ENCODE results near the gene TOMM40.
"Not testable (repeated sequence)": the region's sequence is repeated elsewhere in the genome, so short reads cannot be mapped to it uniquely, and the experiment has no call there.

TOMM40 gene

DNA sequence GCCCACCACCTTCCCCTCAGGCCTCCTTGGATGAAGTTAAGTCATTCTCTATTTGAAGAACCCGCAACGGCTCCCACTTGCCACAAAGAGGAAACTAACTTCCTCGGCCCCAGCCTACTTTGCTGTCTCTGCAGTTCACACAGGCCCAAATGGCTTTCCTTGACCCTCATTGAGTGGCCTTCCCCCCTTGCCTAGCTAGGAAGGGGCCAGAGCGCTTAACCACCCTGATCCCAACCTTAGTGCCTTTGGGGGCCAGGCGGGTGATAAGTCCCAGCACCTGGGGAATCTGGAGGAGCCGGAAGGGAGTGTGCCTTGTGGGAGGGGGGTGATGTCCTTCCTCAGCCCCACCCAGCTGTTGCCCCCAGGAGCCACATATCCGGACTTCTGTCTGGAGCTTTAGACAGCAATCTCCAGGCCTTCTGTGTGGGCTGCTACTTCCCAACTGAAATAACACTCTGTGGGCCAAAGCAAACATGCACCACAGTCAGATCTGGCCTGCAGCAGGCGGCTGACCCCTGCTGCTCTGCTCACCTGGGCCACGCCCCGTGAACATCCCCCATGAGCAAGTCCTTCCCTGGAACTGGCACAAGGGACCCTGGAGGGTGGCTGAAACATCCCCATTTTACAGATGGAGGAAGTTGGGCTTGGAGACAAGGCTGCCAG is 34.5 kb upstream of the TOMM40 start:
- no peak overlapping the region for H2BK15ac ChIP-seq (ENCODE audit: low read length)
- H3K79me1 ChIP-seq (ENCODE audit: low read depth, low read length), result peaks cover 16% of the 10 kb centered on the region
- H4K91ac ChIP-seq (ENCODE audit: low read depth, low read length, poor library complexity), result no peak overlapping the region
- H3K14ac ChIP-seq (ENCODE audit: low read length), result no peak overlapping the region
- H2AFZ ChIP-seq (ENCODE audit: low read length), result no peak overlapping the region
- H3K36me3 ChIP-seq (replicated peaks in 1 of 2; ENCODE audit: control insufficient read depth in 2 of 2, insufficient read depth in 2 of 2, low read length in 2 of 2), result peaks cover 28 to 58% of the 10 kb centered on the region in 2 donors
- no peak overlapping the region for H3K4me2 ChIP-seq (ENCODE audit: insufficient read depth, low read length, poor library complexity, severe bottlenecking)
- H4K8ac ChIP-seq (ENCODE audit: low read depth, low read length), result no peak overlapping the region
- H3K27ac ChIP-seq (replicated peaks; ENCODE audit: low read length), result no peak overlapping the region
- H3K4ac ChIP-seq (ENCODE audit: low read length), result no peak overlapping the region
- H3K4me1 ChIP-seq (ENCODE audit: control insufficient read depth in 2 of 2, insufficient read depth in 1 of 2, low read depth in 1 of 2, low read length in 2 of 2), result peaks cover 0 to 2% of the 10 kb centered on the region in 2 donors
- H2BK120ac ChIP-seq (ENCODE audit: low read depth, low read length), result no peak overlapping the region
- H2AK5ac ChIP-seq (ENCODE audit: low read depth, low read length), result no peak overlapping the region
- no peaks in the 10 kb centered on the region for H3K27me3 ChIP-seq (ENCODE audit: control insufficient read depth in 3 of 3, insufficient read depth in 3 of 3, low read depth in 1 of 3, low read length in 3 of 3)
- no peak overlapping the region for H2BK5ac ChIP-seq (ENCODE audit: low read length)
- H3K18ac ChIP-seq (ENCODE audit: low read length), result no peak overlapping the region
- H3K9ac ChIP-seq (ENCODE audit: low read depth, low read length, poor library complexity), result no peak overlapping the region
- DNase-seq (ENCODE audit: low spot score), result no peak
- WGBS, 2 donors (ENCODE audit: extremely low coverage in 2 of 2, insufficient read length in 2 of 2, insufficient replicate concordance in 1 of 2), result no CpG with 5 or more reads among the region's 10 CpGs
- peaks cover 0 to 2% of the 10 kb centered on the region in 2 donors for H3K9me3 ChIP-seq (replicated peaks in 1 of 2; ENCODE audit: control insufficient read depth in 2 of 2, insufficient read depth in 1 of 2, low read depth in 1 of 2, low read length in 2 of 2)
- no peak overlapping the region for H3K23ac ChIP-seq (ENCODE audit: low read depth, low read length, poor library complexity)
- H2BK12ac ChIP-seq (ENCODE audit: low read length), result no peak overlapping the region
- no peak overlapping the region for H3K4me3 ChIP-seq (ENCODE audit: low read length in 2 of 2)

DNA sequence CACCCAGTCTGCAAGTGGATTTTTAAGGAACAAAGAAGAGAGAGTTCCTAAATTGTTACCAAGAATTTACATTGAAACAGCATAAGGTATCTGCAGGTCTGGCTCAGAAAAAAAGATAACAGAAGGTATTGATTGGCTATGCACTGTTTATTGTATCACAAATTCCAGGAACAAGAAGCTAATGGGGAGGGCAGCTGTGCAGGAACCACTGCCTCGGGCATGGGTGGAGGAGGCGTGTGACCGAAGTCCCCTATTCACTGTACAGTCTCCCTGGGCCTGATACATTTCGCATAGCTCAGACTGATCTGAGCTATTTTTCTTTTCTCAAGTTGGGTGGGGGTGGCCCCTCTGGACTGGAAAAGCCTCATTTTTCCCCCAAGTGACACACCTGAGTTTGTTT is 33.2 kb upstream of the TOMM40 start:
- Histone ChIP-seq H3K4me2 (ENCODE audit: insufficient read depth, low read length, poor library complexity, severe bottlenecking) (no peak overlapping the region), H2BK120ac (ENCODE audit: low read depth, low read length) (no peak overlapping the region), H3K18ac (ENCODE audit: low read length) (no peak overlapping the region), H4K91ac (ENCODE audit: low read depth, low read length, poor library complexity) (no peak overlapping the region), H3K4me1 (ENCODE audit: control insufficient read depth in 2 of 2, insufficient read depth in 1 of 2, low read depth in 1 of 2, low read length in 2 of 2) (no peaks in the 10 kb centered on the region), H2AFZ (ENCODE audit: low read length) (no peak overlapping the region), H3K27ac (replicated peaks; ENCODE audit: low read length) (no peak overlapping the region), H4K8ac (ENCODE audit: low read depth, low read length) (no peak overlapping the region), H3K9me3 (replicated peaks in 1 of 2; ENCODE audit: control insufficient read depth in 2 of 2, insufficient read depth in 1 of 2, low read depth in 1 of 2, low read length in 2 of 2) (peaks cover 0 to 2% of the 10 kb centered on the region in 2 donors), H3K27me3 (ENCODE audit: control insufficient read depth in 3 of 3, insufficient read depth in 3 of 3, low read depth in 1 of 3, low read length in 3 of 3) (no peaks in the 10 kb centered on the region), H2AK5ac (ENCODE audit: low read depth, low read length) (no peak overlapping the region), H2BK5ac (ENCODE audit: low read length) (no peak overlapping the region), H3K23ac (ENCODE audit: low read depth, low read length, poor library complexity) (no peak overlapping the region), H3K14ac (ENCODE audit: low read length) (no peak overlapping the region), H3K9ac (ENCODE audit: low read depth, low read length, poor library complexity) (no peak overlapping the region), H3K79me1 (ENCODE audit: low read depth, low read length) (peaks cover 18% of the 10 kb centered on the region), H3K4ac (ENCODE audit: low read length) (no peak overlapping the region), H2BK15ac (ENCODE audit: low read length) (no peak overlapping the region), H3K36me3 (replicated peaks in 1 of 2; ENCODE audit: control insufficient read depth in 2 of 2, insufficient read depth in 2 of 2, low read length in 2 of 2) (peaks cover 28 to 59% of the 10 kb centered on the region in 2 donors), H3K4me3 (ENCODE audit: low read length in 2 of 2) (no peak overlapping the region), H2BK12ac (ENCODE audit: low read length) (no peak overlapping the region)
- no peak for DNase-seq (ENCODE audit: low spot score)
- no CpG with 5 or more reads among the region's 4 CpGs for WGBS, 2 donors (ENCODE audit: extremely low coverage in 2 of 2, insufficient read length in 2 of 2, insufficient replicate concordance in 1 of 2)

DNA sequence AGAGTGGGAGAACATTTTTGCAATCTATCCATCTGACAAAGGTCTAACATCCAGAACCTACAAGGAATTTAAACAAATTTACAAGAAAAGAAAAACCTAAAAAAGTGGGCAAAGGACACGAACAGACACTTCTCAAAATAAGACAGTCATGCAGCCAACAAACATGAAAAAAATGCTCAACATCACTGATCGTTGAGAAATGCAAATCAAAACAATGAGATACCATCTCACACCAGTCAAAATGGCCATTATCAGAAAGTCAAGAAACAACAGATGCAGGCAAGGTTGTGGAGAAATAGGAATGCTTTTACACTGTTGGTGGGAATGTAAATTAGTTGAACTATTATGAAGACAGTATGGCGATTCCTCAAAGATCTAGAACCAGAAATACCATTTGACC is 29.5 kb upstream of the TOMM40 start:
- H4K91ac ChIP-seq (ENCODE audit: low read depth, low read length, poor library complexity); H2AK5ac ChIP-seq (ENCODE audit: low read depth, low read length); H2BK15ac ChIP-seq (ENCODE audit: low read length); H3K27me3 ChIP-seq (ENCODE audit: control insufficient read depth in 3 of 3, insufficient read depth in 3 of 3, low read depth in 1 of 3, low read length in 3 of 3); H3K9ac ChIP-seq (ENCODE audit: low read depth, low read length, poor library complexity); H2AFZ ChIP-seq (ENCODE audit: low read length); H3K18ac ChIP-seq (ENCODE audit: low read length); H3K9me3 ChIP-seq (replicated peaks in 1 of 2; ENCODE audit: control insufficient read depth in 2 of 2, insufficient read depth in 1 of 2, low read depth in 1 of 2, low read length in 2 of 2); DNase-seq (ENCODE audit: low spot score); H3K4me3 ChIP-seq (ENCODE audit: low read length in 2 of 2); H3K14ac ChIP-seq (ENCODE audit: low read length); H2BK12ac ChIP-seq (ENCODE audit: low read length); H3K23ac ChIP-seq (ENCODE audit: low read depth, low read length, poor library complexity); H3K4me1 ChIP-seq (ENCODE audit: control insufficient read depth in 2 of 2, insufficient read depth in 1 of 2, low read depth in 1 of 2, low read length in 2 of 2); H3K4ac ChIP-seq (ENCODE audit: low read length); H4K8ac ChIP-seq (ENCODE audit: low read depth, low read length); H3K4me2 ChIP-seq (ENCODE audit: insufficient read depth, low read length, poor library complexity, severe bottlenecking); H2BK120ac ChIP-seq (ENCODE audit: low read depth, low read length); H2BK5ac ChIP-seq (ENCODE audit: low read length); H3K27ac ChIP-seq (replicated peaks; ENCODE audit: low read length): not testable (repeated sequence)
- Histone ChIP-seq H3K79me1 (ENCODE audit: low read depth, low read length) (peaks cover 17% of the 10 kb centered on the region), H3K36me3 (replicated peaks in 1 of 2; ENCODE audit: control insufficient read depth in 2 of 2, insufficient read depth in 2 of 2, low read length in 2 of 2) (peaks cover 35 to 61% of the 10 kb centered on the region in 2 donors)
- no CpG with 5 or more reads among the region's 3 CpGs for WGBS, 2 donors (ENCODE audit: extremely low coverage in 2 of 2, insufficient read length in 2 of 2, insufficient replicate concordance in 1 of 2)

DNA sequence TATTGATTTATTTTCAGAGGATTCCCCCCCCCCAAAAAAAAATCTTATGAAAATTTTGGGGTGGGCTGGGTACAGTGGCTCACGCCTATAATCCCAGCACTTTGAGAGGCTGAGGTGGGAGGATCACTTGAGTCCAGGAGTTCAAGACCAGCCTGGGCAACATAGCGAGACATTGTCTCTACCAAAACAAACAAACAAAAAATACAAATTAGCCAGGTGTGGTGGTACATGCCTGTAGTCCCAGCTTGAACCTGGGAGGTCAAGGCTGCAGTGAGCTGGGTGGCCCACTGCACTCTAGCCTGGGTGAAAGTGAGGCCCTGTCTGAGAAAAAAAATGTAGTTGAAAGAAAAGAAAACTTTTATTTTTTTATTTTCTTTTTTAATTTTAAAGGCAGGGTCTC is 27.1 kb upstream of the TOMM40 start:
- Histone ChIP-seq H2AK5ac (ENCODE audit: low read depth, low read length) (no peak overlapping the region), H3K36me3 (replicated peaks in 1 of 2; ENCODE audit: control insufficient read depth in 2 of 2, insufficient read depth in 2 of 2, low read length in 2 of 2) (peaks cover 42 to 72% of the 10 kb centered on the region in 2 donors), H3K14ac (ENCODE audit: low read length) (no peak overlapping the region), H3K27ac (replicated peaks; ENCODE audit: low read length) (no peak overlapping the region), H2AFZ (ENCODE audit: low read length) (no peak overlapping the region), H2BK12ac (ENCODE audit: low read length) (no peak overlapping the region), H3K4me3 (ENCODE audit: low read length in 2 of 2) (no peak overlapping the region), H3K23ac (ENCODE audit: low read depth, low read length, poor library complexity) (no peak overlapping the region), H3K79me1 (ENCODE audit: low read depth, low read length) (peaks cover 21% of the 10 kb centered on the region), H3K4ac (ENCODE audit: low read length) (no peak overlapping the region), H2BK15ac (ENCODE audit: low read length) (no peak overlapping the region), H4K91ac (ENCODE audit: low read depth, low read length, poor library complexity) (no peak overlapping the region), H3K18ac (ENCODE audit: low read length) (no peak overlapping the region), H4K8ac (ENCODE audit: low read depth, low read length) (no peak overlapping the region), H3K9me3 (replicated peaks in 1 of 2; ENCODE audit: control insufficient read depth in 2 of 2, insufficient read depth in 1 of 2, low read depth in 1 of 2, low read length in 2 of 2) (peaks cover 0 to 2% of the 10 kb centered on the region in 2 donors), H3K27me3 (ENCODE audit: control insufficient read depth in 3 of 3, insufficient read depth in 3 of 3, low read depth in 1 of 3, low read length in 3 of 3) (no peaks in the 10 kb centered on the region), H3K9ac (ENCODE audit: low read depth, low read length, poor library complexity) (no peak overlapping the region), H3K4me1 (ENCODE audit: control insufficient read depth in 2 of 2, insufficient read depth in 1 of 2, low read depth in 1 of 2, low read length in 2 of 2) (no peaks in the 10 kb centered on the region), H3K4me2 (ENCODE audit: insufficient read depth, low read length, poor library complexity, severe bottlenecking) (no peak overlapping the region), H2BK120ac (ENCODE audit: low read depth, low read length) (no peak overlapping the region), H2BK5ac (ENCODE audit: low read length) (no peak overlapping the region)
- WGBS, 2 donors (ENCODE audit: extremely low coverage in 2 of 2, insufficient read length in 2 of 2, insufficient replicate concordance in 1 of 2), result no CpG with 5 or more reads among the region's 2 CpGs
- no peak for DNase-seq (ENCODE audit: low spot score)

Data from neuronal stem cell (in vitro differentiated cells).